ENCODE measurements around the gene NME7.

The NME7 gene

GRCh38 chr1:169103480-169103893, 264.1 kb downstream of the NME7 start:
- in situ Hi-C loops (cut with MboI; ENCODE audit: low sequenced_read_pairs), result loop anchor here (10.0 to 25.0 kb wide), 4 partner anchors 91 to 491 kb away; partner anchors contain the start of genes BLZF1, NME7 and SLC19A2
- peak in 1 of 2 experiments; percentile 48 for DNase-seq (ENCODE audit: low spot score in 2 of 2)
- H3K4me1 ChIP-seq, result peaks cover 19% of the 10 kb centered on the region

GRCh38 chr1:169103002-169103401, 264.6 kb downstream of the NME7 start:
- in situ Hi-C loops (cut with MboI; ENCODE audit: low sequenced_read_pairs), result loop anchor here (10.0 to 25.0 kb wide), 4 partner anchors 91 to 491 kb away; partner anchors contain the start of genes BLZF1, NME7 and SLC19A2
- Histone ChIP-seq H3K4me1 (peaks cover 14% of the 10 kb centered on the region), H3K4me3 (no peak overlapping the region), H3K36me3 (replicated peaks) (no peaks in the 10 kb centered on the region; the same call in 1 of the 2 replicates), H3K27me3 (ENCODE audit: low read depth) (no peaks in the 10 kb centered on the region), H3K9me3 (no peaks in the 10 kb centered on the region)
- no peak for DNase-seq (ENCODE audit: low spot score in 2 of 2)

More at GRCh38 chr1:169103480-169103893, 264.1 kb downstream of the NME7 start:
- Histone ChIP-seq H3K27me3 (ENCODE audit: low read depth) (no peaks in the 10 kb centered on the region), H3K36me3 (replicated peaks) (no peaks in the 10 kb centered on the region; the same call in 1 of the 2 replicates), H3K4me3 (no peak overlapping the region), H3K9me3 (no peaks in the 10 kb centered on the region)

GRCh38 chr1:169102567-169102966, 265.0 kb downstream of the NME7 start:
- DNase-seq (ENCODE audit: low spot score in 2 of 2), result no peak
- Histone ChIP-seq H3K27me3 (ENCODE audit: low read depth) (no peaks in the 10 kb centered on the region), H3K4me3 (no peak overlapping the region), H3K4me1 (peaks cover 12% of the 10 kb centered on the region), H3K9me3 (no peaks in the 10 kb centered on the region), H3K36me3 (replicated peaks) (no peaks in the 10 kb centered on the region)
- in situ Hi-C loops (cut with MboI; ENCODE audit: low sequenced_read_pairs), result loop anchor here (10.0 to 25.0 kb wide), 4 partner anchors 90 to 490 kb away; partner anchors contain the start of genes BLZF1, NME7 and SLC19A2

GRCh38 chr1:169100651-169101088, 266.9 kb downstream of the NME7 start:
- in situ Hi-C loops (cut with MboI; ENCODE audit: low sequenced_read_pairs), result loop anchor here (10.0 to 25.0 kb wide), 4 partner anchors 88 to 488 kb away; partner anchors contain the start of genes BLZF1, NME7 and SLC19A2

GRCh38 chr1:169100208-169100607, 267.4 kb downstream of the NME7 start:
- no peaks in the 10 kb centered on the region for H3K27me3 ChIP-seq (ENCODE audit: low read depth)
- no peaks in the 10 kb centered on the region for H3K9me3 ChIP-seq
- H3K4me1 ChIP-seq, result peaks cover 9% of the 10 kb centered on the region
- no peak for DNase-seq (ENCODE audit: low spot score in 2 of 2)
- no peak overlapping the region for H3K4me3 ChIP-seq
- in situ Hi-C loops (cut with MboI; ENCODE audit: low sequenced_read_pairs), result loop anchor here (10.0 to 25.0 kb wide), 4 partner anchors 88 to 488 kb away; partner anchors contain the start of genes BLZF1, NME7 and SLC19A2
- no peaks in the 10 kb centered on the region for H3K36me3 ChIP-seq (replicated peaks)

More at GRCh38 chr1:169100651-169101088, 266.9 kb downstream of the NME7 start:
- Histone ChIP-seq H3K4me3 (no peak overlapping the region), H3K4me1 (peaks cover 12% of the 10 kb centered on the region), H3K27me3 (ENCODE audit: low read depth) (no peaks in the 10 kb centered on the region), H3K9me3 (no peaks in the 10 kb centered on the region), H3K36me3 (replicated peaks) (no peaks in the 10 kb centered on the region)
- DNase-seq (ENCODE audit: low spot score in 2 of 2), result no peak

- H3K27me3 ChIP-seq (ENCODE audit: low read depth), result no peaks in the 10 kb centered on the region
- H3K4me1 ChIP-seq, result peaks cover 7% of the 10 kb centered on the region; the same call in 1 of the 2 replicates
- no peaks in the 10 kb centered on the region for H3K36me3 ChIP-seq (replicated peaks)
- in situ Hi-C loops (cut with MboI; ENCODE audit: low sequenced_read_pairs), result no loop called here
- DNase-seq (ENCODE audit: low spot score in 2 of 2), result no peak
- H3K9me3 ChIP-seq, result no peaks in the 10 kb centered on the region
- H3K4me3 ChIP-seq, result no peak overlapping the region
These were observed 268.0 kb downstream of the NME7 start for GRCh38 chr1:169099561-169099960.

GRCh38 chr1:169098380-169098779, 269.2 kb downstream of the NME7 start:
- Histone ChIP-seq H3K36me3 (replicated peaks) (no peaks in the 10 kb centered on the region), H3K4me3 (no peak overlapping the region), H3K9me3 (no peaks in the 10 kb centered on the region), H3K27me3 (ENCODE audit: low read depth) (no peaks in the 10 kb centered on the region), H3K4me1 (peaks cover 2% of the 10 kb centered on the region; the same call in 1 of the 2 replicates)
- in situ Hi-C loops (cut with MboI; ENCODE audit: low sequenced_read_pairs), result no loop called here
- no peak for DNase-seq (ENCODE audit: low spot score in 2 of 2)

GRCh38 chr1:169094897-169095569, 272.6 kb downstream of the NME7 start:
- DNase-seq (ENCODE audit: low spot score in 2 of 2), result no peak
- H3K4me1 ChIP-seq, result no peaks in the 10 kb centered on the region
- no peaks in the 10 kb centered on the region for H3K9me3 ChIP-seq
- no peak overlapping the region for H3K4me3 ChIP-seq
- H3K36me3 ChIP-seq (replicated peaks), result no peaks in the 10 kb centered on the region
- H3K27me3 ChIP-seq (ENCODE audit: low read depth), result no peaks in the 10 kb centered on the region
- in situ Hi-C loops (cut with MboI; ENCODE audit: low sequenced_read_pairs), result no loop called here

GRCh38 chr1:169092399-169092798, 275.2 kb downstream of the NME7 start:
- in situ Hi-C loops (cut with MboI; ENCODE audit: low sequenced_read_pairs), result no loop called here
- Histone ChIP-seq H3K9me3 (no peaks in the 10 kb centered on the region), H3K4me1 (no peaks in the 10 kb centered on the region), H3K27me3 (ENCODE audit: low read depth) (no peaks in the 10 kb centered on the region), H3K4me3 (no peak overlapping the region), H3K36me3 (replicated peaks) (no peaks in the 10 kb centered on the region)
- no peak for DNase-seq (ENCODE audit: low spot score in 2 of 2)

GRCh38 chr1:169091480-169091941, 276.1 kb downstream of the NME7 start:
- Histone ChIP-seq H3K4me1 (no peaks in the 10 kb centered on the region), H3K9me3 (no peaks in the 10 kb centered on the region), H3K27me3 (ENCODE audit: low read depth) (no peaks in the 10 kb centered on the region), H3K36me3 (replicated peaks) (no peaks in the 10 kb centered on the region), H3K4me3 (no peak overlapping the region)
- in situ Hi-C loops (cut with MboI; ENCODE audit: low sequenced_read_pairs), result no loop called here
- DNase-seq (ENCODE audit: low spot score in 2 of 2), result no peak

- no peaks in the 10 kb centered on the region for H3K36me3 ChIP-seq (replicated peaks)
- DNase-seq (ENCODE audit: low spot score in 2 of 2), result no peak
- H3K9me3 ChIP-seq, result no peaks in the 10 kb centered on the region
- in situ Hi-C loops (cut with MboI; ENCODE audit: low sequenced_read_pairs), result no loop called here
- no peaks in the 10 kb centered on the region for H3K4me1 ChIP-seq
- H3K27me3 ChIP-seq (ENCODE audit: low read depth), result no peaks in the 10 kb centered on the region
- H3K4me3 ChIP-seq, result no peak overlapping the region
These were observed 276.7 kb downstream of the NME7 start for GRCh38 chr1:169090900-169091311.

GRCh38 chr1:169090308-169090899, 277.2 kb downstream of the NME7 start:
- Histone ChIP-seq H3K4me3 (no peak overlapping the region), H3K27me3 (ENCODE audit: low read depth) (no peaks in the 10 kb centered on the region), H3K9me3 (no peaks in the 10 kb centered on the region), H3K36me3 (replicated peaks) (no peaks in the 10 kb centered on the region), H3K4me1 (no peaks in the 10 kb centered on the region)
- DNase-seq (ENCODE audit: low spot score in 2 of 2), result no peak
- in situ Hi-C loops (cut with MboI; ENCODE audit: low sequenced_read_pairs), result no loop called here

GRCh38 chr1:169089776-169090175, 277.8 kb downstream of the NME7 start:
- no peak for DNase-seq (ENCODE audit: low spot score in 2 of 2)
- in situ Hi-C loops (cut with MboI; ENCODE audit: low sequenced_read_pairs), result no loop called here
- Histone ChIP-seq H3K9me3 (no peaks in the 10 kb centered on the region), H3K4me3 (no peak overlapping the region), H3K4me1 (no peaks in the 10 kb centered on the region), H3K36me3 (replicated peaks) (no peaks in the 10 kb centered on the region), H3K27me3 (ENCODE audit: low read depth) (no peaks in the 10 kb centered on the region)

- no peaks in the 10 kb centered on the region for H3K36me3 ChIP-seq (replicated peaks)
- H3K4me3 ChIP-seq, result no peak overlapping the region
- no peaks in the 10 kb centered on the region for H3K9me3 ChIP-seq
- no peaks in the 10 kb centered on the region for H3K4me1 ChIP-seq
- DNase-seq (ENCODE audit: low spot score in 2 of 2), result no peak
- H3K27me3 ChIP-seq (ENCODE audit: low read depth), result no peaks in the 10 kb centered on the region
- in situ Hi-C loops (cut with MboI; ENCODE audit: low sequenced_read_pairs), result no loop called here
These were observed 279.7 kb downstream of the NME7 start for GRCh38 chr1:169087876-169088275.
